Endothelial cell (in vitro differentiated cells): ENCODE measurements around the gene FRMD8. TPM values are rescaled to one million over a fixed set of nuclear protein-coding genes. Genes with fewer than 3 reads are reported as not detected.

Experiments
- DNase-seq: peaks from one replicate; pipeline ENCODE4 v3.0.0; 2021; ENCODE audit warnings: low spot score
- H3K27ac Mint-ChIP-seq: one replicate; pipeline ENCODE4 v1.8.0; 2021; ENCODE audit warnings: mixed read lengths, inconsistent platforms; ENCODE audit not compliant: unreplicated experiment
- H3K27me3 Mint-ChIP-seq: one replicate; pipeline ENCODE4 v1.8.0; 2021; ENCODE audit warnings: mild to moderate bottlenecking, moderate library complexity, mixed read lengths, inconsistent platforms; ENCODE audit not compliant: unreplicated experiment
- H3K36me3 Mint-ChIP-seq: one replicate; pipeline ENCODE4 v1.8.0; 2021; ENCODE audit warnings: mild to moderate bottlenecking, low read depth, mixed read lengths, inconsistent platforms; ENCODE audit not compliant: unreplicated experiment
- H3K4me1 Mint-ChIP-seq: one replicate; pipeline ENCODE4 v1.8.0; 2021; ENCODE audit warnings: mild to moderate bottlenecking, mixed read lengths, inconsistent platforms; ENCODE audit not compliant: unreplicated experiment
- H3K4me3 Mint-ChIP-seq: one replicate; pipeline ENCODE4 v1.8.0; 2021; ENCODE audit warnings: mild to moderate bottlenecking, mixed read lengths, inconsistent platforms; ENCODE audit not compliant: unreplicated experiment
- H3K9me3 Mint-ChIP-seq: one replicate; pipeline ENCODE4 v1.8.0; 2021; ENCODE audit warnings: mixed read lengths, inconsistent platforms; ENCODE audit not compliant: unreplicated experiment
- total RNA-seq: library from RNA; stranded (reverse); fragmentation: NEBNext Ultra II Directional; extraction: Animal tissue kit (Norgen Biotek cat#: 25700); gene quantifications from one replicate; pipeline ENCODE4 v1.2.1, GENCODE V29; 2021; ENCODE audit not compliant: unreplicated experiment
- TF ChIP-seq, protein P1 (sequence below): fragments of 200-600 bp; sonication (generic); IDR thresholded peaks from one replicate; pipeline ENCODE4 v1.5.0; 2021; ENCODE audit warnings: antibody characterized with exemption; ENCODE audit not compliant: unreplicated experiment

FRMD8 gene
- total RNA-seq, 1 donor from 2014 or later = 76.0 TPM

DNA sequence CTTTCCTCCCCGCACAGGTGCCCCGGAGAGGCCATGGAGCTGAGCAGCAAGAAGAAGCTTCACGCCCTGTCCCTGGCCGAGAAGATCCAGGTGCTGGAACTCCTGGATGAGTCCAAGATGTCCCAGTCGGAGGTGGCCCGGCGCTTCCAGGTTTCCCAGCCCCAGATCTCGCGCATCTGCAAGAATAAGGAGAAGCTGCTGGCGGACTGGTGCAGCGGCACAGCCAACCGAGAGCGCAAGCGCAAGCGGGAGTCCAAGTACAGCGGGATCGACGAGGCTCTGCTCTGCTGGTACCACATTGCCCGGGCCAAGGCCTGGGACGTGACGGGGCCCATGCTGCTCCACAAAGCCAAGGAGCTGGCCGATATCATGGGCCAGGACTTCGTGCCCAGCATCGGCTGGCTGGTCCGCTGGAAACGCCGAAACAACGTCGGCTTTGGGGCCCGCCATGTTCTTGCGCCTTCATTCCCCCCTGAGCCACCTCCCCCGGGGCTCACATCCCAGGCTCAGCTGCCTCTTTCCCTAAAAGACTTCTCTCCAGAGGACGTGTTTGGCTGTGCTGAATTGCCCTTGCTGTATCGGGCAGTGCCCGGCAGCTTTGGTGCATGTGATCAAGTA lies 30.6 kb upstream of the FRMD8 start:
- peaks cover 20% of the 10 kb centered on the region for H3K36me3 Mint-ChIP-seq
- TF ChIP-seq, protein P1, sequence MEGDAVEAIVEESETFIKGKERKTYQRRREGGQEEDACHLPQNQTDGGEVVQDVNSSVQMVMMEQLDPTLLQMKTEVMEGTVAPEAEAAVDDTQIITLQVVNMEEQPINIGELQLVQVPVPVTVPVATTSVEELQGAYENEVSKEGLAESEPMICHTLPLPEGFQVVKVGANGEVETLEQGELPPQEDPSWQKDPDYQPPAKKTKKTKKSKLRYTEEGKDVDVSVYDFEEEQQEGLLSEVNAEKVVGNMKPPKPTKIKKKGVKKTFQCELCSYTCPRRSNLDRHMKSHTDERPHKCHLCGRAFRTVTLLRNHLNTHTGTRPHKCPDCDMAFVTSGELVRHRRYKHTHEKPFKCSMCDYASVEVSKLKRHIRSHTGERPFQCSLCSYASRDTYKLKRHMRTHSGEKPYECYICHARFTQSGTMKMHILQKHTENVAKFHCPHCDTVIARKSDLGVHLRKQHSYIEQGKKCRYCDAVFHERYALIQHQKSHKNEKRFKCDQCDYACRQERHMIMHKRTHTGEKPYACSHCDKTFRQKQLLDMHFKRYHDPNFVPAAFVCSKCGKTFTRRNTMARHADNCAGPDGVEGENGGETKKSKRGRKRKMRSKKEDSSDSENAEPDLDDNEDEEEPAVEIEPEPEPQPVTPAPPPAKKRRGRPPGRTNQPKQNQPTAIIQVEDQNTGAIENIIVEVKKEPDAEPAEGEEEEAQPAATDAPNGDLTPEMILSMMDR = no peak
- no peaks in the 10 kb centered on the region for H3K9me3 Mint-ChIP-seq
- peaks cover 20% of the 10 kb centered on the region for H3K4me1 Mint-ChIP-seq
- peak overlapping the region; percentile 85 for H3K4me3 Mint-ChIP-seq
- H3K27me3 Mint-ChIP-seq = peaks cover 8% of the 10 kb centered on the region
- peak; percentile 33 for DNase-seq
- no peak overlapping the region for H3K27ac Mint-ChIP-seq

DNA sequence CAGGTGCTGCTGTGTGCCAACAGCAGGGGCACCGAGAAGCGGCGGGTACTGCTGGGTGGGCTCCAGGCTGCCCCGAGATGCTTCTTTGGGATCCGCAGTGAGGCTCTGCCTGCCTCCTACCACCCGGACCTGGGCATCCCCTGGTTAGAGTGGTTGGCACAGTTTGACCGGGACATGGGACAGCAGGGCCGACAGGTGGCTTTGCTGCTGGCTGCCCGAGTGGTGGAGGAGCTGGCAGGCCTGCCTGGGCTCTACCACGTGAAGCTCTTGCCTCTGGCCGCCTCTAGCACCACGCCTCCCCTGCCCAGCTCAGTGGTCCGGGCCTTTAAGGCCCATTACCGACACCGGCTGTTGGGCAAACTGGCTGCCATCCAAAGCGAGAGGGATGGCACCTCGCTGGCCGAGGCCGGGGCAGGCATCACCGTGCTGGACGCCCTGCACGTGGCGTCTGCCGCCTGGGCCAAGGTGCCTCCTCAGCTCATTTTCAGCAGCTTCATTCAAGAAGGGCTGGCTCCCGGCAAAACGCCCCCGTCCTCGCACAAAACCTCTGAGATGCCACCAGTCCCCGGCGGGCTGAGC lies 30.0 kb upstream of the FRMD8 start:
- Mint-ChIP-seq H3K27me3 (peaks cover 8% of the 10 kb centered on the region), H3K9me3 (no peaks in the 10 kb centered on the region), H3K4me3 (peak overlapping the region; percentile 74), H3K36me3 (peaks cover 19% of the 10 kb centered on the region), H3K4me1 (peaks cover 20% of the 10 kb centered on the region), H3K27ac (no peak overlapping the region)
- DNase-seq = no peak
- TF ChIP-seq, protein P1 = no peak

DNA sequence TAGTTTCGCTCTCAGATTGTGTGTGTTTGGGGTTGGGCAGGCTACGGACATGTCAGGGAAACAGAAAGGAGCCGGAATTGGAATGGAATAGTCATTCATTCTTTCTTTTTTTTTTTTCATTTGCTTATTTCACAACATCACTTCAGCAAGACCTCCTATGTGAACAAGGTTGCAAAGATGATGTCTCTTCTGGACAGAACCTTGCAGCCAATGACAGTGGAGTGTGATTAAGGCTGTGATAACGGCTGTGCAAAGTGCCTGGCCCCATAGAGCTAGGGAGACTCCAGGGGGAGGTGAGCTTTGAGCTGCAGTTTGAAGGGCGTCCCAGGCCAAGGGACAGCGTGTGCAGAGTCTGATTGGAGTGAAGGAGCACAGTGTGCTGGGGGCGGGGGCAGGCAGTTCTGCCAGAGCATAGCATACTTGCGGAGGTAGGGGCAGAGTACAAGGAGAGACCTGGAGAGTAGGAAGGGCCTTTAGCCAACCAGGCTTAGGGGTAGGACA lies 28.5 kb upstream of the FRMD8 start:
- no peak for DNase-seq
- Mint-ChIP-seq H3K4me1 (peaks cover 24% of the 10 kb centered on the region), H3K36me3 (peaks cover 7% of the 10 kb centered on the region), H3K27ac (no peak overlapping the region), H3K4me3 (no peak overlapping the region), H3K9me3 (no peaks in the 10 kb centered on the region), H3K27me3 (peaks cover 9% of the 10 kb centered on the region)
- TF ChIP-seq, protein P1 = no peak

- TF ChIP-seq, protein P1 = no peak
- no peaks in the 10 kb centered on the region for H3K9me3 Mint-ChIP-seq
- peaks cover 3% of the 10 kb centered on the region for H3K36me3 Mint-ChIP-seq
- H3K4me1 Mint-ChIP-seq = peaks cover 10% of the 10 kb centered on the region
- H3K4me3 Mint-ChIP-seq = no peak overlapping the region
- no peak overlapping the region for H3K27ac Mint-ChIP-seq
- peaks cover 7% of the 10 kb centered on the region for H3K27me3 Mint-ChIP-seq
- no peak for DNase-seq
Measured at GRCh38 chr11:65362320-65362931, 24.0 kb upstream of the FRMD8 start.

DNA sequence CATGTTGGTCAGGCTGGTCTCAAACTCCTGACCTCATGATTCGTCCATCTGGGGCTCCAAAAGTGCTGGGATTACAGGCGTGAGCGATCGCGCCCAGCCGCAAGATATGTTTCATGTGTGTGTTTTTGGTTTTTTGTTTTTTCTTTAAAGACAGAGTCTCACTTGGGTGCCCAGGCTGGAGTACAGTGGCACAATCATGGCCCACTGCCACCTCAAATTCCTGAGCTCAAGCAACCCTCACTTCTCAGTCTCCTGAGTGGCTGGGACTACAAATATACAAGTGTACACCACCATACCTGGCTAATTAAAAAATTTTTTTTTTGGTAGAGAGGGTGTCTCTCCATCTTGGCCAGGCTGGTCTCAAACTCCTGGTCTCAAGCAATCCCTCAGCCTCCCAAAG lies 23.5 kb upstream of the FRMD8 start:
- Mint-ChIP-seq H3K27me3 (peaks cover 7% of the 10 kb centered on the region), H3K4me3 (no peak overlapping the region), H3K36me3 (peaks cover 1% of the 10 kb centered on the region), H3K27ac (no peak overlapping the region), H3K4me1 (peaks cover 4% of the 10 kb centered on the region), H3K9me3 (no peaks in the 10 kb centered on the region)
- TF ChIP-seq, protein P1 = no peak
- no peak for DNase-seq
